ENCODE measurements around the gene TNNT1. TPM values are rescaled to one million over a fixed set of nuclear protein-coding genes. Genes with fewer than 3 reads are reported as not detected.

The TNNT1 gene
- total and polyA plus RNA-seq, 2 donors (not counting 3 experiments of a cell fraction or from before 2014, with no cell fraction given), result 0.22 to 0.51 TPM

DNA sequence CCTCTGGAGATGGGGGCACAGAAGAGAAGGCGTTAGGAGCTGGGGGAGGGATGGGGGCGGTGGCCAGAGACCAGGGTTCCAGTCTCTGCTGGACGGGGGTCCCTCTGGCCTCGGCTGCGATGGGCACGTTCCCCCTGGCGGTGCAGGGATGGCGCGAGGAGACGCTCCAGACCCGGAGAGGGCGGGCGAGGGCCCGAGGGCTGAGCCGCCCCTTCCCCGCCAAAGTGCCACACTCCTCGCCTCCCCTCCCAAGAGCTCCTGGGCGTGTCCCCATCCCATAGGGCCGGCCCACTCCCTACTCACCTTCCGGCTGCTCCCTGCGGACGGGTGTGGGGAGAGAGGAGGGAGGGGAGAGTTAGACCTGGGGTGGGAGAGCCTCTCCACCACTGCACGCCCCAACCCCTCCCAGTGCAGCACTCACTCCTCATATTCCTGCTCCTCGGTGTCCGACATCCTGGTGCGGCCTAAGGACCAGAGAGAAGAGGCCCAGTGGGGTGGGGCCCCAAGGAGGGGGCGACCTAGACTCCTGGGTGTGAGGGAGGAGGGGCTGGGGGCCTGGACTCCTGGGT, 2.2 kb downstream of the TNNT1 start:
- no peaks in the 10 kb centered on the region for H3K36me3 ChIP-seq (ENCODE audit: control insufficient read depth in 2 of 2, extremely low read depth in 1 of 2, insufficient read depth in 2 of 2, low read length in 2 of 2)
- FAIRE-seq, result no peak
- no peak overlapping the region for H3K4me3 ChIP-seq (replicated peaks in 1 of 3; ENCODE audit: insufficient read depth in 1 of 3, low read depth in 1 of 3, low read length in 3 of 3)
- H3K79me2 ChIP-seq (ENCODE audit: control insufficient read depth, insufficient read depth, low read length), result no peaks in the 10 kb centered on the region
- dilution Hi-C loops (cut with MboI; ENCODE audit: extremely low pct_ligation_motif_present, low sequenced_read_pairs), result no loop called here
- TF ChIP-seq FOS (IDR thresholded peaks at IDR 0.05; ENCODE audit: borderline replicate concordance, insufficient read depth, low read length) (no peak), POLR2AphosphoS5 (IDR thresholded peaks at IDR 0.05; ENCODE audit: insufficient read depth, low read depth, low read length) (no peak), GATA2 (IDR thresholded peaks at IDR 0.05; ENCODE audit: insufficient read depth, insufficient read length, low read depth, low read length) (no peak), EZH2 (IDR thresholded peaks at IDR 0.05; ENCODE audit: borderline replicate concordance, low read depth, low read length, severe bottlenecking) (no peak), POLR2A (IDR thresholded peaks at IDR 0.05; ENCODE audit: low read depth, low read length) (no peak), MYC (IDR thresholded peaks at IDR 0.05; ENCODE audit: low read depth, low read length) (no peak), MAX (IDR thresholded peaks at IDR 0.05; ENCODE audit: insufficient read depth, insufficient read length) (no peak), JUN (IDR thresholded peaks at IDR 0.05; ENCODE audit: borderline replicate concordance, insufficient read depth, insufficient read length, low read depth) (no peak)
- TF ChIP-seq, protein P1, sequence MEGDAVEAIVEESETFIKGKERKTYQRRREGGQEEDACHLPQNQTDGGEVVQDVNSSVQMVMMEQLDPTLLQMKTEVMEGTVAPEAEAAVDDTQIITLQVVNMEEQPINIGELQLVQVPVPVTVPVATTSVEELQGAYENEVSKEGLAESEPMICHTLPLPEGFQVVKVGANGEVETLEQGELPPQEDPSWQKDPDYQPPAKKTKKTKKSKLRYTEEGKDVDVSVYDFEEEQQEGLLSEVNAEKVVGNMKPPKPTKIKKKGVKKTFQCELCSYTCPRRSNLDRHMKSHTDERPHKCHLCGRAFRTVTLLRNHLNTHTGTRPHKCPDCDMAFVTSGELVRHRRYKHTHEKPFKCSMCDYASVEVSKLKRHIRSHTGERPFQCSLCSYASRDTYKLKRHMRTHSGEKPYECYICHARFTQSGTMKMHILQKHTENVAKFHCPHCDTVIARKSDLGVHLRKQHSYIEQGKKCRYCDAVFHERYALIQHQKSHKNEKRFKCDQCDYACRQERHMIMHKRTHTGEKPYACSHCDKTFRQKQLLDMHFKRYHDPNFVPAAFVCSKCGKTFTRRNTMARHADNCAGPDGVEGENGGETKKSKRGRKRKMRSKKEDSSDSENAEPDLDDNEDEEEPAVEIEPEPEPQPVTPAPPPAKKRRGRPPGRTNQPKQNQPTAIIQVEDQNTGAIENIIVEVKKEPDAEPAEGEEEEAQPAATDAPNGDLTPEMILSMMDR (IDR thresholded peaks at IDR 0.05; ENCODE audit: extremely low read depth in 1 of 2, insufficient read depth in 1 of 2, low read depth in 1 of 2, low read length in 2 of 2), result no peak
- ChIA-PET POLR2A (interaction anchor here (0.5 kb wide), 1 partner anchor 223 kb away, joined by 3 read pairs; the partner anchor contains the start of gene IL11), CTCF (interaction anchor here (0.5 to 3.8 kb wide), 9 partner anchors 13 to 357 kb away, joined by 3 to 34 read pairs (median 4); partner anchors contain the start of genes DNAAF3 and TMEM238)
- peak overlapping the region; percentile 36 for H2AFZ ChIP-seq (ENCODE audit: low read depth, low read length)
- intact Hi-C loops (cut with micrococcal nuclease), result loop anchor here (10.0 kb wide), 1 partner anchor 238 kb away; the partner anchor contains the start of genes RPL28 and TMEM238
- H3K4me1 ChIP-seq (ENCODE audit: control insufficient read depth, extremely low read depth, insufficient read depth, low read length), result peaks cover 2% of the 10 kb centered on the region
- H4K20me1 ChIP-seq (replicated peaks; ENCODE audit: control insufficient read depth, extremely low read depth, insufficient read depth, low read length), result no peaks in the 10 kb centered on the region
- no peak overlapping the region for H3K27ac ChIP-seq (ENCODE audit: insufficient read depth, low read depth, low read length)
- BruUV-seq (replicated peaks), result no TSS peak
- H3K4me2 ChIP-seq (ENCODE audit: insufficient read depth, low read length), result no peak overlapping the region
- no peaks in the 10 kb centered on the region for H3K9me3 ChIP-seq (replicated peaks; ENCODE audit: control insufficient read depth, insufficient read depth, low read length)
- H3K27me3 ChIP-seq (ENCODE audit: control insufficient read depth in 2 of 2, insufficient read depth in 2 of 2, low read length in 2 of 2), result peaks cover 7 to 15% of the 10 kb centered on the region in 2 experiments
- H3K9ac ChIP-seq (replicated peaks; ENCODE audit: extremely low read depth, insufficient read depth, low read length), result no peak overlapping the region
- H3K9me1 ChIP-seq (replicated peaks; ENCODE audit: control insufficient read depth, extremely low read depth, insufficient read depth, low read length), result no peaks in the 10 kb centered on the region
- no peak for DNase-seq (ENCODE audit: low read depth, low spot score)
